Mesothelial cell of epicardium (in vitro differentiated cells): ENCODE data around the gene IGSF9. TPM values are rescaled to one million over a fixed set of nuclear protein-coding genes. Genes with fewer than 3 reads are reported as not detected.

ENCODE experiments used
- DNase-seq, 2 experiments: peaks; one replicate each; pipeline ENCODE4 v3.0.0; 2021; ENCODE audit warnings: low spot score in 2 of 2; ENCODE audit not compliant: unreplicated experiment in 2 of 2
- H3K27ac Mint-ChIP-seq: 2 replicates; pipeline ENCODE4 v1.8.0; 2021; ENCODE audit warnings: mixed read lengths
- H3K27me3 Mint-ChIP-seq: 2 replicates; pipeline ENCODE4 v1.8.0; 2021; ENCODE audit warnings: low read depth, mixed read lengths
- H3K36me3 Mint-ChIP-seq: 2 replicates; pipeline ENCODE4 v1.8.0; 2021; ENCODE audit warnings: mixed read lengths
- H3K4me1 Mint-ChIP-seq: 2 replicates; pipeline ENCODE4 v1.8.0; 2021; ENCODE audit warnings: mixed read lengths
- H3K4me3 Mint-ChIP-seq: 2 replicates; pipeline ENCODE4 v1.8.0; 2021; ENCODE audit warnings: mild to moderate bottlenecking, moderate library complexity, mixed read lengths
- H3K9me3 Mint-ChIP-seq: 2 replicates; pipeline ENCODE4 v1.8.0; 2021; ENCODE audit warnings: mixed read lengths
- total RNA-seq: library from RNA; stranded (reverse); gene quantifications from 3 replicates; pipeline ENCODE4 v1.2.1, GENCODE V29; 2021
- TF ChIP-seq, protein P1 (sequence below): fragments of 200-600 bp; sonication (generic); IDR thresholded peaks from one replicate; pipeline ENCODE4 v1.5.0; 2021; ENCODE audit warnings: antibody characterized with exemption; ENCODE audit not compliant: unreplicated experiment

The IGSF9 gene
- total RNA-seq, 1 donor from 2014 or later, result 76.9 TPM

DNA sequence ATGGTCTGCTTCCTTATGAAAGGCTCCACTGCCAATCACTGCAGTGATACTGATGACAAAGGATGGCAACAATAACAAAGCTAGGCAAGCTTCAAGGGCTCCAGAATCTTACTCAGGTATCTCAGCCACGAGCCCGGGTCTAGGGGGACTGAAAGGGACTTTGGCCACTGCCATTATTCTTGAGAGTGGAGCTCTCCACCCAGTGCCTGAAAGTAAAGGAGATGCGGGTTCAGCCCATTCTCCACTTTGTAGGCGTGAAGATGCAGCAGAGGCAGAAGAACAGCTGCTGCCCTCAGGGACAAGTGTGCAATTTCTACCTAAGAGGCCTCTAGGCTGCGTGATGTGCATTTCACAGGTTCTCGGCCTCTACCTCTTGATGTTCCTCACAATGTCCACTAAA is 40.1 kb upstream of the IGSF9 start:
- no peaks in the 10 kb centered on the region for H3K4me1 Mint-ChIP-seq

DNA sequence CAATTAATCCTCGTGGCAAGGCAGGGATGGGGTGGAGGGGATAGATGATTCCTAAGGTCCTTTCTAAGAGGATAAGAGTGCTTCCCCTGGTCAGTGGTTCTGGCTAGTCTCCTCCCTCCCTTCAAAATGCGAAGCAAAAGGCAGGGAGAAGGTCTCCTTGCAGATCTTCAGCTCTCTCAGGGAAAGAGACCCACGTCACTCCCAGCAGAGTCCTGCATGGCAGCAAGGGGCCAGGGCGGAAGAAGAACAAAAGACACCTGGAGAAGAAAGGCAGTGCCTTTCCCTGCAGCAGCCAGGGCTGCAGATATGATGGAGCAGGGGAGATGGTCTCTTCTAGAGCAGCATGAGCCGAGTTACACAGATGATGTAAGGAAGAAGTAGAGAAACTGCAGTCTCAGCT is 38.3 kb upstream of the IGSF9 start:
- Mint-ChIP-seq H3K4me1 (peaks cover 10% of the 10 kb centered on the region), H3K9me3 (no peaks in the 10 kb centered on the region), H3K27ac (no peak overlapping the region), H3K27me3 (peaks cover 36% of the 10 kb centered on the region), H3K36me3 (no peaks in the 10 kb centered on the region), H3K4me3 (no peak overlapping the region)
- TF ChIP-seq, protein P1, sequence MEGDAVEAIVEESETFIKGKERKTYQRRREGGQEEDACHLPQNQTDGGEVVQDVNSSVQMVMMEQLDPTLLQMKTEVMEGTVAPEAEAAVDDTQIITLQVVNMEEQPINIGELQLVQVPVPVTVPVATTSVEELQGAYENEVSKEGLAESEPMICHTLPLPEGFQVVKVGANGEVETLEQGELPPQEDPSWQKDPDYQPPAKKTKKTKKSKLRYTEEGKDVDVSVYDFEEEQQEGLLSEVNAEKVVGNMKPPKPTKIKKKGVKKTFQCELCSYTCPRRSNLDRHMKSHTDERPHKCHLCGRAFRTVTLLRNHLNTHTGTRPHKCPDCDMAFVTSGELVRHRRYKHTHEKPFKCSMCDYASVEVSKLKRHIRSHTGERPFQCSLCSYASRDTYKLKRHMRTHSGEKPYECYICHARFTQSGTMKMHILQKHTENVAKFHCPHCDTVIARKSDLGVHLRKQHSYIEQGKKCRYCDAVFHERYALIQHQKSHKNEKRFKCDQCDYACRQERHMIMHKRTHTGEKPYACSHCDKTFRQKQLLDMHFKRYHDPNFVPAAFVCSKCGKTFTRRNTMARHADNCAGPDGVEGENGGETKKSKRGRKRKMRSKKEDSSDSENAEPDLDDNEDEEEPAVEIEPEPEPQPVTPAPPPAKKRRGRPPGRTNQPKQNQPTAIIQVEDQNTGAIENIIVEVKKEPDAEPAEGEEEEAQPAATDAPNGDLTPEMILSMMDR, result no peak
- no peak for DNase-seq

More for the DNA sequence above, 40.1 kb upstream of the IGSF9 start:
- no peaks in the 10 kb centered on the region for H3K36me3 Mint-ChIP-seq
- H3K4me3 Mint-ChIP-seq, result no peak overlapping the region
- no peak overlapping the region for H3K27ac Mint-ChIP-seq
- no peak for DNase-seq
- H3K27me3 Mint-ChIP-seq, result peaks cover 23% of the 10 kb centered on the region
- TF ChIP-seq, protein P1, result no peak
- no peaks in the 10 kb centered on the region for H3K9me3 Mint-ChIP-seq

DNA sequence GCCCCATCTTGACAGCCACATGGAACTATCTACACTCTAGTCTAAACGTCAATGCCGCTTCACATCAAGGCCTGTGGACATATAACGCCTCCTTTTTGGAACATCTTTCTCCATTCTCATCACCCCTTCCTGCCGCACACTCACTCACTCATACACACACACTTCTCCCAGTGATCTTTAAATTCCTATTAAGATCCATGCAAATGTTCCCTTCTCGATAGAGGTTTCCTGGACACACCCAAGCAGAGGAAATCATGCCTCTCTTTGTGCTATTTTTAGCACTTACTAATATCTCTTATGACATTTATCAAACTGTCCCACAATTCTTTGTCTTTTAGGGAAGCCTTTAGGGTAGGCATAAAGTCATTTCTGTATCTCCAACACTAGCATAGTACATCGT is 36.9 kb upstream of the IGSF9 start:
- DNase-seq, result no peak
- Mint-ChIP-seq H3K27me3 (peaks cover 46% of the 10 kb centered on the region), H3K9me3 (no peaks in the 10 kb centered on the region), H3K27ac (no peak overlapping the region), H3K4me3 (no peak overlapping the region), H3K36me3 (no peaks in the 10 kb centered on the region), H3K4me1 (peaks cover 10% of the 10 kb centered on the region)
- TF ChIP-seq, protein P1, result no peak

DNA sequence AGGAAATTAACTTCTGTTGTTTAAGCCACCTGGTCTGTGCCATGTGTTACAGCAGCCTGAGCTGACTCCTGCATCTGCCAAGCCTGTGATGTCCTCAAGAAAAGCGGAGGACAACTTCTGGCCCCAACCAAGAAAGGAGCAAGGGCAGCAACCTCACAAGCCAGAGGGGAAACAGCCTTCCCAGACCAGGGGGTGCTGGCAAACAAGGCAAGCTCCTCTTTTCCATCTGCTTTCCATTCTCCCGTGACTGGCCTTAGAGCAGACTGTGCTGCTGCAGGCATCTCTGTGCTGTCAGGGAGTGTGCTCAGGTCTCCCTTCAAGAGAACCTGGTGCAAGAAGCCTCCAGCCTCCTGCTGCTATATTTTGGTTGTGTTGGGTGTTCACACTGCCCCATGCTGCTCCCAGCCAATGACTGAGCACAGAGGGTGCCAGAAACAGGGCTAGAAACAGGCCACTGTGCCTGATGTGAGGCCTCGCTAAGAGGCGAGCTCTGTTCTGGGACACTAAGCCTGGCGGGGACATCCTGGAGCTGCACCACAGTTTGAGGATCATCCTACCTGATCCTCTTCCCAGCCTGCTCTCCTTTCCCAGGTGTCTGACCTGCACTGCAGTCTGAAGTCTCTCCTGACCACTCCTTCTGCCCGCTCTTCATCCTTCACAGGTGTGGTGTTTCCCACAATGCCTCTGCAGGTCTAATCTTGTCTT is 36.1 kb upstream of the IGSF9 start:
- H3K27ac Mint-ChIP-seq, result no peak overlapping the region
- no peak for DNase-seq
- TF ChIP-seq, protein P1, result no peak
- H3K4me3 Mint-ChIP-seq, result no peak overlapping the region
- peaks cover 10% of the 10 kb centered on the region for H3K4me1 Mint-ChIP-seq
- H3K27me3 Mint-ChIP-seq, result peaks cover 52% of the 10 kb centered on the region
- no peaks in the 10 kb centered on the region for H3K36me3 Mint-ChIP-seq
- no peaks in the 10 kb centered on the region for H3K9me3 Mint-ChIP-seq

DNA sequence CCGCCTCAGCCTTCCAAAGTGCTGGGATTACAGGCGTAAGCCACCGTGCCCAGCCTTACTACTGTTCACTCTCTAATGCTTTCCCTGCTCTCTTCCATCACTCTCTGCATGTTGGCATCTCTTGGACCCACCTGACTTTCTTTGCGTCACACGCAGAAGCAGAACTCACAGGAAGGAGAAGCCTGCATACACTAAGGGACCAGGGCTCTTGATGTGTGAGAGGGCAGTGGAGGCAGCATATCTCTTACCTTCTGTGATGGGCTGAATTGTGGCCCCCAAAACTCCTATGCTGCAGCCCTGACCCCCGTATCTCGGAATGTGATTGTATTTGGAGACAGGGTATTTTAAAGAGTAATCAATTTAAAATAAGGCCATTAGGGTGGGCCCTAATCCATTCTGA is 35.4 kb upstream of the IGSF9 start:
- Mint-ChIP-seq H3K27me3 (peaks cover 52% of the 10 kb centered on the region), H3K27ac (no peak overlapping the region), H3K9me3 (no peaks in the 10 kb centered on the region), H3K36me3 (no peaks in the 10 kb centered on the region), H3K4me1 (peaks cover 10% of the 10 kb centered on the region), H3K4me3 (no peak overlapping the region)
- TF ChIP-seq, protein P1, result no peak
- DNase-seq, result no peak

DNA sequence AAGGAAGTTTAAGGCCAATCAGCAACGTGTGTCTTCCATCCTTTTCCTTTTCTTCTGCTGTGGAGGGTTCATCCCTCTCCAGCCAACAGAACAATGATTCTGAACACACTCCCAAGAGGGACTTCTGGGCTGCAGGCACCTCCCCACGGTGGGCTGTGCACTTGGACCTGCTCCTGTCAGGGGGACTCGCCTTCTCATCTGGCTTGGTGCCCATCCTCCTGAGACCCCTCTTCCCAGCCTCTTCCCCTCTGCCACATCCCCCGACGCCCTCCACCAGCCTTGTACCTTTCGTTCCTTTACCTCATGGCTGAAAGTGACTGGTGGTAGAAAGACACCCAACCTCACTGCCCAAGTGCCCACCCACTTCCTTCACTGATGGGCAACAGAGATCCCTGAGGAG is 34.7 kb upstream of the IGSF9 start:
- H3K4me1 Mint-ChIP-seq, result peaks cover 10% of the 10 kb centered on the region
- DNase-seq, result no peak
- no peaks in the 10 kb centered on the region for H3K9me3 Mint-ChIP-seq
- H3K27ac Mint-ChIP-seq, result no peak overlapping the region
- TF ChIP-seq, protein P1, result no peak
- H3K4me3 Mint-ChIP-seq, result no peak overlapping the region
- no peaks in the 10 kb centered on the region for H3K36me3 Mint-ChIP-seq
- H3K27me3 Mint-ChIP-seq, result peaks cover 52% of the 10 kb centered on the region
